HG03280 (cell line): Measurements from ENCODE around the gene KIF1B.

Experiments used
- ATAC-seq: cut with Tn5 transposase; IDR thresholded peaks from one replicate; pipeline ENCODE4 v1.9.1; 2021; ENCODE audit warnings: mild to moderate bottlenecking, moderate library complexity; ENCODE audit not compliant: unreplicated experiment

The KIF1B gene

GRCh38 chr1:10278880-10279279 lies 68.5 kb downstream of the KIF1B start:
- ATAC-seq = no peak

GRCh38 chr1:10280439-10281350 lies 70.3 kb downstream of the KIF1B start:
- ATAC-seq = no peak

- ATAC-seq = no peak
Measured at GRCh38 chr1:10283318-10283984, 73.1 kb downstream of the KIF1B start.

- no peak for ATAC-seq
Measured at GRCh38 chr1:10286244-10286643, 75.9 kb downstream of the KIF1B start.

- no peak for ATAC-seq
Measured at GRCh38 chr1:10287023-10287645, 76.8 kb downstream of the KIF1B start.

GRCh38 chr1:10288029-10288615 lies 77.8 kb downstream of the KIF1B start:
- no peak for ATAC-seq

- ATAC-seq = no peak
Measured at GRCh38 chr1:10291705-10292104, 81.3 kb downstream of the KIF1B start.

- ATAC-seq = no peak
Measured at GRCh38 chr1:10292188-10292587, 81.8 kb downstream of the KIF1B start.

GRCh38 chr1:10295481-10296085 lies 85.2 kb downstream of the KIF1B start:
- no peak for ATAC-seq

- ATAC-seq = no peak
Measured at GRCh38 chr1:10299151-10299550, 88.8 kb downstream of the KIF1B start.

GRCh38 chr1:10302416-10302815 lies 92.0 kb downstream of the KIF1B start:
- no peak for ATAC-seq

- no peak for ATAC-seq
Measured at GRCh38 chr1:10304295-10304694, 93.9 kb downstream of the KIF1B start.

GRCh38 chr1:10306435-10306834 lies 96.1 kb downstream of the KIF1B start:
- ATAC-seq = no peak

GRCh38 chr1:10308001-10308400 lies 97.6 kb downstream of the KIF1B start:
- ATAC-seq = no peak

GRCh38 chr1:10309243-10310011 lies 99.1 kb downstream of the KIF1B start:
- no peak for ATAC-seq

GRCh38 chr1:10316752-10317151 lies 106.4 kb downstream of the KIF1B start:
- ATAC-seq = no peak

- ATAC-seq = no peak
Measured at GRCh38 chr1:10319750-10320149, 109.4 kb downstream of the KIF1B start.

GRCh38 chr1:10320336-10320735 lies 110.0 kb downstream of the KIF1B start:
- no peak for ATAC-seq

- no peak for ATAC-seq
Measured at GRCh38 chr1:10322821-10323220, 112.5 kb downstream of the KIF1B start.

GRCh38 chr1:10324627-10325026 lies 114.3 kb downstream of the KIF1B start:
- ATAC-seq = no peak
